HG03354 (cell line): ENCODE measurements around the gene CROCC.
"Not testable (repeated sequence)": the region's sequence is repeated elsewhere in the genome, so short reads cannot be mapped to it uniquely, and the experiment has no call there.

Experiments used
- ATAC-seq: cut with Tn5 transposase; IDR thresholded peaks from one replicate; pipeline ENCODE4 v1.9.1; 2021; ENCODE audit warnings: mild to moderate bottlenecking; ENCODE audit not compliant: unreplicated experiment, poor library complexity, severe bottlenecking

Gene CROCC

GRCh38 chr1:16960560-16961296 lies 39.0 kb downstream of the CROCC start:
- ATAC-seq = peak; percentile 84

- ATAC-seq = no peak
These were observed 39.8 kb downstream of the CROCC start for GRCh38 chr1:16961297-16962133.

- not testable (repeated sequence) for ATAC-seq
These were observed 42.4 kb downstream of the CROCC start for GRCh38 chr1:16964169-16964568.

DNA sequence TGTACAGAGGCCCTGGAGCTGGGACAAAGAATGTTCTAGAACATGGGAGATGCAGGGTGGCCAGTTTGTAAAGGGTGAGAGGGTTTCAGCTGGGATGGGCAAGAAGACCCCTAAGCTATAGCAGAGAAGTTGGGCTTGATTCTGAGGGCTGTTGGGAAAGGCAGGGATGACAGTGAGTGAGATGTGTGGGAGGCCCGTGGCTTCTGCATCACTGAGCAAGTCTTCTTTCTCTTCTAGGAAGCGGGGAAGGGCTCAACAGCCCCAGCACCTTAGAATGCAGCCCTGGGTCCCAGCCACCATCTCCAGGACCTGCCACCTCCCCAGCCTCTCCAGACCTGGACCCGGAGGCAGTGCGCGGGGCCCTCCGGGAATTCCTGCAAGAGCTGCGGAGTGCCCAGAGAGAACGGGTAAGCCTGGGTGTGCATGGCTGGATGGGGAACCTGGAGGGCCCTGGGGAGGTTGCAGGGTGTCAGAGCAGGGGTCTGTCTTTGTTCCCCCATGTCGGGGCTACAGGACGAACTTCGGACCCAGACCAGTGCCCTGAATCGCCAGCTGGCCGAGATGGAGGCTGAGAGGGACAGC lies 43.8 kb downstream of the CROCC start:
- no peak for ATAC-seq

- ATAC-seq = no peak
These were observed 44.6 kb downstream of the CROCC start for GRCh38 chr1:16966282-16966681.

DNA sequence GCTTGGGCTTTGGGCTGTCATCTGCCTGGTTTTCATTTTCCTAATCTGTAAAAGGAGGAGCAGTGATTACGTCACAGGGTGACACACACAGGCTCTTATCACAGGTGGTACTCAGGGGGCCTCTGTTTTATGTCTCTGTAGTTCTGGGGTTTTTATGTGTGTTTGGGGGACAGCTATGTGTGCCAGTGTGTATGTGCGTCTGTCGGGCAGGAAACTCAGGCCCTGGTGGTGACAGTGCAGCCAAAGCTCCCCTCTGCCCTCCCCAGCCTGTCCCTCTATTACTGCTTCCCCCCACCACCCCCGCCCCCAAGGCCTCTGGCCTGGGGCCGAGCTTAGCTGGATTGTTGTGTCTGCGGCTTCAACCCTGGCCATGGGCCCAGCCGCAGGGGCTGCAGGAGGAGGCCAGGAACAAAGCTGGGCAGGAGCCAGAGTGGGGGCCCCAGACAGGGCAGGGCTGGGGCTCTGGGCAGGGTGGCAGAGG lies 45.4 kb downstream of the CROCC start:
- ATAC-seq = no peak

GRCh38 chr1:16967962-16968361 lies 46.2 kb downstream of the CROCC start:
- ATAC-seq = no peak

DNA sequence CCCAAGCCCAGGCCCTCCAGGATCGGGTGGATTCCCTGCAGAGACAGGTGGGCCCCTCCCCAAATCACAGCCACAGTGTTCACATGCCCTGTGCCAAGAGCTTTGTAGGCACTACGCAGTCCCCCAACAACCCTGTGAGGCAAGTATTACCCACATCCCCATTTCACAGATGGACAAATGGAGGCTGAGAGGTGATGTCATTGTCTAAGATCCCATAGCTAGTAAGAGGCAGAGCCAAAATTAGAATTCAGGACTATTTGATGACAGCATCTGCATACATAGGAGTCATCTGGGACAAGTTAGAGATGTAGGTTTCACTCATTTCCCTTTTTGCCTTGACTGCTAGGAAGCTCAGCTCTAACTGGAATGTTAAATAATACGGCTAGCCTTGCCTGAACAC lies 46.6 kb downstream of the CROCC start:
- ATAC-seq = no peak

DNA sequence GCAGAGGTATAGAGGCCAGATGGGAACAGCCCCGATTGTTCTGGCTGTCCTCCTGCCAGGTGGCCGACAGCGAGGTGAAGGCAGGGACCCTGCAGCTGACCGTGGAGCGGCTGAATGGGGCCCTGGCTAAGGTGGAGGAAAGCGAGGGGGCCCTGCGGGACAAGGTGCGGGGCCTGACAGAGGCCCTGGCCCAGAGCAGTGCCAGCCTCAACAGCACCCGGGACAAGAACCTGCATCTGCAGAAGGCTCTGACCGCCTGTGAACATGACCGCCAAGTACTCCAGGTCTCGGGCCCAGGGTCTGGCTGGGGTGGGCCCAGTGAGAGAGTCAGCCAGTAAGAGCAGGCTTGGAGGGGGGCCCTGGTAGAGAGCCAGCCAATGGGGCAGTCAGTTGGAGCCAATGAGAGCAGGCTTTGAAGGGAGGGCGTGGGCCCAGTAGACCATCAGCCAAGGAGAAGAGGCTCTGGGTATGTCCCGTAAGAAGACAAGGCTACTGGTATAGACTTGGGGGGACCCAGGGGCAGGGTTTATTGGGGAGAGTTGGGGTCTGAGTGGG lies 47.4 kb downstream of the CROCC start:
- ATAC-seq = no peak

DNA sequence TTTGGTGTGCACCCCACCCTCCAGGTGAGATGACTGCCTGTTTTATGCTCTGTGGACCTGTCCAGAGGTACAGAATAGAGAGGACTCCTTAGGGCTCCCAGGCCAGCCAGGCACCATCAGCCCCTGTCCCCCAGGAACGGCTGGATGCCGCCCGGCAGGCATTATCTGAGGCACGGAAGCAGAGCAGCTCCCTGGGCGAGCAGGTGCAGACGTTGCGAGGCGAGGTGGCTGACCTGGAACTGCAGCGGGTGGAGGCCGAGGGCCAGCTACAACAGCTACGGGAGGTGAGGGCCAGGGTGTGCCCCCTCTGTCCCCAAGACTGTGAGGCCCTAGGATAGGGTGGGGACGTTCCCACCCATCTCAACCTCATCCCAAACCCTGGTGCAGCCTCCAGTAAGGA lies 47.9 kb downstream of the CROCC start:
- no peak for ATAC-seq

- ATAC-seq = no peak
These were observed 48.6 kb downstream of the CROCC start for GRCh38 chr1:16970132-16970910.

GRCh38 chr1:16971341-16972188 lies 49.8 kb downstream of the CROCC start:
- ATAC-seq = no peak

DNA sequence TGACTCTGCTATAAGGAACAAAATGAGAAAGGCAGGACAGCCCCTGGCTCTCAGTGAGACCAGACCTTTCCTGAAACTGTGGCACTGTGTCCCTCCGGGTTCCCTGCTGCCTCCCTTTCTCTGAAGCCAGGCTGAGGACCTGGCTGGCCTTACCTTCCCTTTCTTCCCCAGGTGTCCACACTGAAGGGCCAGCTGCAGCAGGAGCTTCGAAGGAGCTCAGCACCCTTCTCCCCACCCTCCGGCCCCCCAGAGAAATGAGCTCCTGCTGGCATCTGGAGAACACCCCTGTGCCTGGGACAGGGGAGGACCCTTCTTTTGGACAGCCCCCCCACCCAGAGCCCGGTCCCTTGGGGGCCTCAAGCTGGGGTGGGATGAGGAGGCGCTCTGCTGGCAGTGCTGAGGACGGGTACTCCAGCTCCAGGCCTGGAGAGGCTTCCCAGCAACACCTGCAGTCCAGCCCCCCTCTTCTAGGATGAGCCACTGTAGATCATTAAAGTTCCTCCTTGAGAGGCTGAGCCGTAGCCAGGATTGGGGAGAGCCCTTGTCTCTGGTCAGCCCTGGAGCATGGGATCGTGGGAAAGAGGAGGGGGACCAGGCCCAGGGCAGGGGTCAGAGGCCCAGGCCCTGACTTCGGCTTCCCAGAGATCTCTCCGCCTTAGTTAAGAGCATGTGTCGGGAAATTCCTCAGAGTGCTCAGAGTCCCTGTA lies 50.6 kb downstream of the CROCC start:
- no peak for ATAC-seq

- no peak for ATAC-seq
These were observed 51.5 kb downstream of the CROCC start for GRCh38 chr1:16973215-16973614.

DNA sequence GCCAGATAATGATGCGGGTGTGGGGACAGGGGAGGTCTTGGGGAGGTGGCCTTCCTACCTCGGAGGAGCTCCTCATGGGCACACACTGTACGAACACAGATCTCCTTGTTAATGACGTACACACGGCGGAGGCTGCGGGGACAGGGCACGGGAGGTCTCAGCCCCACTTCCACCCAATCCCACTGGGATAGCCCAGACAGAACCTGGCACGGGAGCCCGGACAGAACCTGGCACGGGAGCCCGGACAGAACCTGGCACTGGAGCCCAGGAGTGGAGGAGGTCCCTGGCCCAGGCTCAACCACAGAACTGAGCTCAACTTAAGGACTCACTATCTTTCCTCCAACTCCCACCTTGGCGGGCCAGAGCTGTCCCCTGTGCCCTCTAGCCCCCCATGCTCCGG lies 53.5 kb downstream of the CROCC start:
- ATAC-seq = no peak

GRCh38 chr1:16975838-16976237 lies 54.1 kb downstream of the CROCC start:
- no peak for ATAC-seq

- ATAC-seq = no peak
These were observed 55.2 kb downstream of the CROCC start for GRCh38 chr1:16976966-16977365.

GRCh38 chr1:16977377-16977776 lies 55.6 kb downstream of the CROCC start:
- no peak for ATAC-seq
